GM10266 (cell line): Measurements from ENCODE around the gene SCGB3A1.

Experiments used
- DNase-seq: peaks from one replicate; pipeline ENCODE4 v3.0.0; 2012; ENCODE audit errors: extremely low spot score
- CTCF ChIP-seq: IDR thresholded peaks from 2 replicates; pipeline ENCODE4 v1.5.1; 2012; ENCODE audit warnings: mild to moderate bottlenecking, low read depth; ENCODE audit not compliant: control insufficient read depth, insufficient read depth; ENCODE audit errors: missing control alignments

The SCGB3A1 gene

GRCh38 chr5:180595046-180595379 lies 3.7 kb upstream of the SCGB3A1 start:
- no peak for DNase-seq
- TF ChIP-seq CTCF: no peak

GRCh38 chr5:180594311-180595045 lies 3.2 kb upstream of the SCGB3A1 start:
- DNase-seq: no peak
- no peak for TF ChIP-seq CTCF

GRCh38 chr5:180593446-180594206 lies 2.3 kb upstream of the SCGB3A1 start:
- peak; percentile 8 for DNase-seq
- no peak for TF ChIP-seq CTCF

GRCh38 chr5:180592176-180592575 lies 877 bp upstream of the SCGB3A1 start:
- no peak for TF ChIP-seq CTCF
- DNase-seq: no peak

- TF ChIP-seq CTCF: no peak
- DNase-seq: peak; percentile 31
Measured at GRCh38 chr5:180590543-180591310, 572 bp downstream of the SCGB3A1 start.

- no peak for TF ChIP-seq CTCF
- DNase-seq: peak; percentile 16
Measured at GRCh38 chr5:180589771-180590542, 1.3 kb downstream of the SCGB3A1 start.
